ENCODE results near the gene MAN2B1.

MAN2B1 gene

DNA sequence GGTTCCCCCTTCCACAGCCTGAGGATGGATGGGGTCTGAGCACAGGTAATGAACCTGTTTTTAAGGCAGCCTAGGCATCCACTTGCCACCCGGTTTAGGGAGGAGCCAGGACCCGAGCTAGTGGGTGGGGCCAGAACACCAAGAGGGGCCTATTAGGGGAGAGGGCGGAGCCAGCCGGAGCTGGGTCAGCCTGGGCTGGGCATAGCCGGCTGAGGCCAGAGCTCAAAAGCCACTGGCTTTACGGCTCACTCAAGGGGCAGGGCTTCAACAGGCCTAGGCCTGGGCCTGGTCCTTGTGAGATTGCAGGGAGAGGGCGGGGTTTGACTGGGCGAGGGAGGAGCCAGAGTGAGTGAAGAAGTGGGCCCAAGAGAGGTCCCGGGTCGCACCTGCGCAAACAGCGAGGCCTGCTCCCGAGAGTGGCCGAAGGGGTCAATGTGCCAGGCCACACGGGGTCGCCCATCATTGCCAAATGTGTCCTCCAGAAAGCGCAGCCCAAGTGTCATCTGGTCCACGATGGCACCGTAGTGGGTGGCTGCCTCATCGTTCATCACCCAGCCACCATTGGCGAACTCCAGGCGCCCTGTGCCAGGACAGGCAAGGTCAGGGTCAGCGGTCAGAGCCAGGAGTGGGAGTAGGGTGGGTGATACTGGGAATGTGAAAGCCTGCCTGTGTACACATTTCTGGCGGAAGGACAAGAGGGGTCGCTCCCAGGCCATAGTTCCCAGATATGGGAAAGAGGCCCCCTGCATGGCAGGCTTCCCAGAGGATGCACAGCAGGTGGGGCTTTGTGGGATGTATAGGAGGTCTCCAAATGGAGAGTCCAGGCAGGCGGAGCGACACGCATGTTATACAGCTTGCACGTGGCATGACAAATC lies 1.9 kb downstream of the MAN2B1 start:
- Histone ChIP-seq H3K27ac (ENCODE audit: insufficient read depth, low read depth, low read length, poor library complexity, severe bottlenecking) (no peak overlapping the region), H3K36me3 (ENCODE audit: control insufficient read depth, insufficient read depth, low read length) (peaks cover 15% of the 10 kb centered on the region), H3K9me3 (ENCODE audit: control insufficient read depth, low read length) (no peaks in the 10 kb centered on the region), H3K27me3 (ENCODE audit: control insufficient read depth, insufficient read depth, low read length, poor library complexity, severe bottlenecking) (no peaks in the 10 kb centered on the region), H3K4me3 (ENCODE audit: insufficient read depth, low read depth, low read length) (no peak overlapping the region), H3K4me1 (ENCODE audit: control insufficient read depth, insufficient read depth, low read length) (peaks cover 15% of the 10 kb centered on the region)
- 87 to 91% methylated on average over 29 of the region's 29 CpGs for WGBS, 2 experiments

DNA sequence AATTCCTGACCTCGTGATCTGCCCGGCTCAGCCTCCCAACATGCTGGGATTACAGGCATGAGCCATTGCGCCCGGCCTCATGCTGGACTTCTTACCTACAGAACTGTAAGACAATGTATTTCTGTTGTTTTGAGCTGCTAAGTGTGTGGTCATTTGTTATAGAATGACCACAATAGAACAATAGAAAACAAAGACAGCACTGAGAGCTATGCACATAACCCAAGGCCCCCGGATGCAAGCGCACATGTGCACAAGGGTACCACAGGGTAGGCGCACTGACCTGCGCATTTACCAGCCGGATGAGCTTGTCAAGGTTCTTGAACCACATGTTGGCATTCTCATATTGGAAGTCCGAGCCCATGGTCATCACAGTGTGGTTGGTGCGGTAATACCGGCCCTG lies 5.6 kb downstream of the MAN2B1 start:
- no peaks in the 10 kb centered on the region for H3K27me3 ChIP-seq (ENCODE audit: control insufficient read depth, insufficient read depth, low read length, poor library complexity, severe bottlenecking)
- H3K27ac ChIP-seq (ENCODE audit: insufficient read depth, low read depth, low read length, poor library complexity, severe bottlenecking) = no peak overlapping the region
- no peaks in the 10 kb centered on the region for H3K9me3 ChIP-seq (ENCODE audit: control insufficient read depth, low read length)
- no peak overlapping the region for H3K4me3 ChIP-seq (ENCODE audit: insufficient read depth, low read depth, low read length)
- H3K36me3 ChIP-seq (ENCODE audit: control insufficient read depth, insufficient read depth, low read length) = peaks cover 19% of the 10 kb centered on the region
- H3K4me1 ChIP-seq (ENCODE audit: control insufficient read depth, insufficient read depth, low read length) = peaks cover 4% of the 10 kb centered on the region
- 94 to 96% methylated on average over 12 of the region's 12 CpGs for WGBS, 2 experiments

DNA sequence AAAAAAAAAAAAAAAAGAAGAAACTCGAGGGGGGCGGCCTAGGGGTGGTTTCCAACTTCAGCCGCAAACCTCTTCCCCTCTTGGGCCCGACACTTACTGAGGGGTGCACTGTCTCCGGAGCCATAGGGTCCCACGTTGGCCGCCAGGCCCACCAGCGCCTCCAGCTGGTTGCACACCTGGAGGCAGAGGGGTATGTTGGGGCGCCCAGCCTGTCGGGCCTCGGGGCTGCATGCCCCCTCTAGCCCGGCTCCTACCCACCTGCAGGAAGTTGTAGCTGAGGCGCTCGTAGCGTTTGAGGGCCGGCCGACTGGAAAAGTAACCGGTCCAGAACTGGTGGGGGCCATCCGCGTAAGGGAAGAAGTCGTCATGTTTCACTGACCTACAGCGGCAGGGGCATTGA lies 8.6 kb downstream of the MAN2B1 start:
- Histone ChIP-seq H3K9me3 (ENCODE audit: control insufficient read depth, low read length) (no peaks in the 10 kb centered on the region), H3K4me3 (ENCODE audit: insufficient read depth, low read depth, low read length) (no peak overlapping the region), H3K27ac (ENCODE audit: insufficient read depth, low read depth, low read length, poor library complexity, severe bottlenecking) (no peak overlapping the region), H3K27me3 (ENCODE audit: control insufficient read depth, insufficient read depth, low read length, poor library complexity, severe bottlenecking) (no peaks in the 10 kb centered on the region), H3K4me1 (ENCODE audit: control insufficient read depth, insufficient read depth, low read length) (no peaks in the 10 kb centered on the region), H3K36me3 (ENCODE audit: control insufficient read depth, insufficient read depth, low read length) (peaks cover 18% of the 10 kb centered on the region)
- WGBS, 2 experiments = 95 to 97% methylated on average over 22 of the region's 22 CpGs

DNA sequence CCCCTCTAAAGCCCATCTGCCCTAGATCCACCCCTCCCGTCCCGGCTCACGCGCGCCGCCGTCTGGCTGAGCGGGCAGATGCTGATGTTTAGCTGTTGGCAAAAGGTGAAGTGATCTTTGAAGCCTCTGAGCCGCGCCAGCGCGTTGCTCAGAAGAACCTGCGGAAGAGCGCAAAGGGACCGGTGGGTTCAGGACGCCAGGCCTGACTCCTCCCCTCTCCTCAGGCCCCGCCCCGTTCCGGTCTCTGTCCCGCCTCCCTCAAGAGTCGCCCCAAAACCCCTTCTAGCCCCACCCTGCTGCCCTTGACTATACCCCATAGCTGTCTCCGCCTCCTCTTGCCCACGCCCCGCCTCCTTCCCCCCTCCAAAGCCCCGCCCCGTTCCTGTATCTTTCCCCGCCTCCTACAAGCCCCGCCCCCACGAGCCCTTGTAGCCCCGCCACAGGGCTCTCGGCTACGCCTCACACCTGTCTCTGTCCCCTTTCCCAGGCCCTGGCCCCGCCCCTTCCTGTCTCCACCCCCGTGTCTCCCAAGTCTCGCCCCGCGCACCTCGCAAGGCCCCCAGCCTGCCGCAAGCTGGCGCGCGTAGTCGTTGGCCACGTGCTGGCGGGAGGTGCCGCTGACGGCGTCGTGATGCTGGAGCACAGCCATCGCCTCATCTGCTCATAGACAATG lies 9.5 kb downstream of the MAN2B1 start:
- peaks cover 18% of the 10 kb centered on the region for H3K36me3 ChIP-seq (ENCODE audit: control insufficient read depth, insufficient read depth, low read length)
- H3K9me3 ChIP-seq (ENCODE audit: control insufficient read depth, low read length) = no peaks in the 10 kb centered on the region
- H3K27me3 ChIP-seq (ENCODE audit: control insufficient read depth, insufficient read depth, low read length, poor library complexity, severe bottlenecking) = no peaks in the 10 kb centered on the region
- no peak overlapping the region for H3K27ac ChIP-seq (ENCODE audit: insufficient read depth, low read depth, low read length, poor library complexity, severe bottlenecking)
- no peak overlapping the region for H3K4me3 ChIP-seq (ENCODE audit: insufficient read depth, low read depth, low read length)
- WGBS, 2 experiments = 92 to 94% methylated on average over 49 to 50 of the region's 50 CpGs
- no peaks in the 10 kb centered on the region for H3K4me1 ChIP-seq (ENCODE audit: control insufficient read depth, insufficient read depth, low read length)

DNA sequence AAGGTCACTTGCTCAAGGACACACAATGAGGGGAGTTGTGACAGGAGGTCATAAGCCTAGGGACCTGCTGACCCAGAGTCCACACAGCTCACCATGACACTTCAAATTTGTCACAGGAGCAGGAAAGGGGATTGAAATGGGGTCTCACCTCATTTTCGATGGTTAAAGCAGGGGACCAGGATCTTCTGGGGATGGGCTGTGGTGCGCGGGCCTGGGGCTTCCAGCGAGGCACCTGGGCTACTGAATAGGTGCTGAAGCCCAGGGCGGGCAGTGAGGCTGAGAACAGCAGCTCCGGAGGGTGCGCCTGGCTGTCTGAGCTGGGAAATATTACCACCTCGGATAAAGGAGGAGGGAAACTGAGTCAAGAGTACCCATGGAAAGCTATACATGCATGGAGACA lies 11.0 kb downstream of the MAN2B1 start:
- H3K27me3 ChIP-seq (ENCODE audit: control insufficient read depth, insufficient read depth, low read length, poor library complexity, severe bottlenecking) = no peaks in the 10 kb centered on the region
- 97% methylated on average over 8 of the region's 8 CpGs for WGBS, 2 experiments
- no peak overlapping the region for H3K4me3 ChIP-seq (ENCODE audit: insufficient read depth, low read depth, low read length)
- no peak overlapping the region for H3K27ac ChIP-seq (ENCODE audit: insufficient read depth, low read depth, low read length, poor library complexity, severe bottlenecking)
- no peaks in the 10 kb centered on the region for H3K4me1 ChIP-seq (ENCODE audit: control insufficient read depth, insufficient read depth, low read length)
- H3K9me3 ChIP-seq (ENCODE audit: control insufficient read depth, low read length) = no peaks in the 10 kb centered on the region
- H3K36me3 ChIP-seq (ENCODE audit: control insufficient read depth, insufficient read depth, low read length) = peaks cover 10% of the 10 kb centered on the region

DNA sequence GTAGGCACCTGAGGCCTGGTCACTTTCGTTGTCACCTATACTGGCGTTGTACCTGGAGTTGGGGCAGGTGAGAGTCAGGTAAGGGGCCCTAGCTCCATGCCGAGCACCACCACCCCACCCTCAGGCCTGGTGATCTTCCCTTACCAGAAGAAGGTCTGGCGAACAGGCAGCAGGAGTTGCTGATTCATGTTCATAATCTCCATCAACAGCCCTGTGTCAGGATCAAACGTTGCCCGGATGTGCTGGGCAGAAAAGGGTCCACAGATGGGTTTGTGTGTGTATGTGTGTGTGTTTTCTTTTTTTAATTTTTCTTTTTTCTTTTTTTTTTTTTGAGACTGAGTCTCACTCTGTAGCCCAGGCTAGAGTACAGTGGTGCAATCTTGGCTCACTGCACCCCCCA lies 14.3 kb downstream of the MAN2B1 start:
- H3K4me3 ChIP-seq (ENCODE audit: insufficient read depth, low read depth, low read length) = no peak overlapping the region
- H3K36me3 ChIP-seq (ENCODE audit: control insufficient read depth, insufficient read depth, low read length) = peaks cover 10% of the 10 kb centered on the region
- H3K27me3 ChIP-seq (ENCODE audit: control insufficient read depth, insufficient read depth, low read length, poor library complexity, severe bottlenecking) = no peaks in the 10 kb centered on the region
- 93 to 100% methylated on average over 4 to 6 of the region's 6 CpGs for WGBS, 2 experiments
- no peaks in the 10 kb centered on the region for H3K9me3 ChIP-seq (ENCODE audit: control insufficient read depth, low read length)
- H3K27ac ChIP-seq (ENCODE audit: insufficient read depth, low read depth, low read length, poor library complexity, severe bottlenecking) = no peak overlapping the region
- no peaks in the 10 kb centered on the region for H3K4me1 ChIP-seq (ENCODE audit: control insufficient read depth, insufficient read depth, low read length)

DNA sequence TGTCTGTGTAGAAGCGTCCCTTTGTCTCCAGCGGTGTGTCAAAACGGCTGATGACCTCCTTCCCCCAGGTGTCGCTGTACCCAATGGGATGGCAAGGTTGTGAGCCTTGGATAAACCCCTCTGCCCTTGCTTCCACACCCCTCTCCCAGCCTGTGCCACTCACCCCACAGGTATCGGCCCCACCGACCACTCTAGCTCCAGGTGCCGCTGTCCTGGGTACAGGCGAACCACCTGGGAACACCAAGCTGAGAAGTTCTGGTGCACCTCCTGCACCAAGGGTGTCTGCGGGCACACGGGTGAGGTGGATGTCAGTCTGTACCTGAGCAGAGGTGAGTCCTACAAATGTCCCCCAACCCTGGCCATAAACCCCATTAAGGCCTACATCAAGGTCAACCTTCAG lies 16.6 kb downstream of the MAN2B1 start:
- Histone ChIP-seq H3K9me3 (ENCODE audit: control insufficient read depth, low read length) (no peaks in the 10 kb centered on the region), H3K36me3 (ENCODE audit: control insufficient read depth, insufficient read depth, low read length) (no peaks in the 10 kb centered on the region), H3K4me3 (ENCODE audit: insufficient read depth, low read depth, low read length) (no peak overlapping the region), H3K4me1 (ENCODE audit: control insufficient read depth, insufficient read depth, low read length) (no peaks in the 10 kb centered on the region), H3K27me3 (ENCODE audit: control insufficient read depth, insufficient read depth, low read length, poor library complexity, severe bottlenecking) (no peaks in the 10 kb centered on the region), H3K27ac (ENCODE audit: insufficient read depth, low read depth, low read length, poor library complexity, severe bottlenecking) (no peak overlapping the region)
- WGBS, 2 experiments = 95 to 97% methylated on average over 10 of the region's 10 CpGs

DNA sequence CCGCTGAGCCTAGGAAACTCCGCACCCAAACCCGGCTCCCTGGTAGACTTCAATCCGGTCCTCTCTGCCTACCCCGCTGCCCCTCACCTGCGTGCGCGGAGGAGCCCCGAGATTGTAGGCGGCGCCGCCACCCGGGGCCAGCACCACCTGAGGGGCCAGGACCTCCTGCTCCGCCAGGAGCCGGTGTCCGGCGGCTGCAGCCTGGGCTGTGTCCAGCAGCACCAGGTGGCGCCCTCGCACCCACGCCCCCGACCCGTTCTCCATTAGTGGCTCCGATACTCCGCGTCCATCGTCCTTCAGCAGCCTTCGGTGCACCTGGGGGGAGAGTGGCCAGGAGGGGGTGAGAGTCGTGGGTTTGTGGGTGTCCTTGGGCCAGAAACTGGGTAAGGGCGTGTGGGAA lies 18.5 kb downstream of the MAN2B1 start:
- no peak overlapping the region for H3K4me3 ChIP-seq (ENCODE audit: insufficient read depth, low read depth, low read length)
- WGBS, 2 experiments = 83 to 84% methylated on average over 29 of the region's 29 CpGs
- no peaks in the 10 kb centered on the region for H3K36me3 ChIP-seq (ENCODE audit: control insufficient read depth, insufficient read depth, low read length)

DNA sequence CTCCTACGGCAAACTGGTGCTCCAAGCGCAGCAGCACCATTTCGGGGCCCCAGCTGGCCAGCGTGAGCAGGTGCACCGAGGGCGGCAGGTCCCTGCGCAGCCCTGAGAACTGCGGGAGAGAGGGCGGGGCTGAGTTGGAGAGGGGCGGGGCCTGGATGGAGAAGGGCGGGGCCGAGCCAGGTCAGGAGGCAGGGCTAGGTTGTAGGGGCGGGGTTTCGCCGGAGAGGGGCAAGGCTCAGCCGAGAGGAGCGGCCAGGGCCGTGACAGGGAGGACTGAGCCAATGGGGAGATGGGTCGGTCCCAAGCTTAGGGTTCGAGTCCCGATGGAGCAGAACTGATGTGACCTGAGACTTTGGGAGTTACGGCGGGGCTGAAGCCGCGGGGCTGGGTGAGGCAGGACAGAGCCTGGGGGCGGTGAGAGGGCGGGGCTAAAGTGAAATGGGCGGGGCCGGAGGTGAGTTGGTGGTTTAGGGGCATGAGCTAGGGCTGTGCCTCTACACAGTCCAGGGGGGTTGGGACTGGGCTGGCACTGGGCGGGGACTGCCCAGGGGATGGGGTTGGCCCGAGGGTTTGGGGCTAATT lies 19.0 kb downstream of the MAN2B1 start:
- Histone ChIP-seq H3K9me3 (ENCODE audit: control insufficient read depth, low read length) (no peaks in the 10 kb centered on the region), H3K27ac (ENCODE audit: insufficient read depth, low read depth, low read length, poor library complexity, severe bottlenecking) (no peak overlapping the region), H3K27me3 (ENCODE audit: control insufficient read depth, insufficient read depth, low read length, poor library complexity, severe bottlenecking) (no peaks in the 10 kb centered on the region), H3K36me3 (ENCODE audit: control insufficient read depth, insufficient read depth, low read length) (no peaks in the 10 kb centered on the region), H3K4me1 (ENCODE audit: control insufficient read depth, insufficient read depth, low read length) (no peaks in the 10 kb centered on the region), H3K4me3 (ENCODE audit: insufficient read depth, low read depth, low read length) (no peak overlapping the region)
- WGBS, 2 experiments = 78 to 83% methylated on average over 31 of the region's 31 CpGs

More for the DNA sequence above, 18.5 kb downstream of the MAN2B1 start:
- no peaks in the 10 kb centered on the region for H3K9me3 ChIP-seq (ENCODE audit: control insufficient read depth, low read length)
- H3K4me1 ChIP-seq (ENCODE audit: control insufficient read depth, insufficient read depth, low read length) = no peaks in the 10 kb centered on the region
- H3K27ac ChIP-seq (ENCODE audit: insufficient read depth, low read depth, low read length, poor library complexity, severe bottlenecking) = no peak overlapping the region
- H3K27me3 ChIP-seq (ENCODE audit: control insufficient read depth, insufficient read depth, low read length, poor library complexity, severe bottlenecking) = no peaks in the 10 kb centered on the region

DNA sequence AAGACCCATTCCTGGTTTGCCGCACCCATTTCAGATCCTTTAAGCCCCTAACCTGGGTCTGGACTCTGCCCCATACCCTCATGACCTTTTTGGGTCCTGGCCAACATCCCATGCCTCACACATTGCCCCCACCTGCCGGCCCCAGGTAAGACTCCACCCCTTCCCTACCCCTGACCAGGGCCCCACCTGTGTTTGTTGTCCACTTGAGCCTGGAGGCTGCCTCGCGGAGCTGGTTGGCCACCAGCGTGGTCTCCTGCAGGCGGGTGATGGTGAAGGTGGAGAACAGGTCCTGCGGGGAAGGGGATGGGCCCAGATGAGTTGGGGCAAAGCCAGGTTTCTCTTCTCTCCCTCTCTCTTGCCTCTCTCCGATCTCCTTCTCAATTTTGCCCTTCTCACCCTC lies 19.5 kb downstream of the MAN2B1 start:
- Histone ChIP-seq H3K4me3 (ENCODE audit: insufficient read depth, low read depth, low read length) (no peak overlapping the region), H3K9me3 (ENCODE audit: control insufficient read depth, low read length) (no peaks in the 10 kb centered on the region), H3K4me1 (ENCODE audit: control insufficient read depth, insufficient read depth, low read length) (no peaks in the 10 kb centered on the region), H3K36me3 (ENCODE audit: control insufficient read depth, insufficient read depth, low read length) (no peaks in the 10 kb centered on the region), H3K27ac (ENCODE audit: insufficient read depth, low read depth, low read length, poor library complexity, severe bottlenecking) (no peak overlapping the region), H3K27me3 (ENCODE audit: control insufficient read depth, insufficient read depth, low read length, poor library complexity, severe bottlenecking) (no peaks in the 10 kb centered on the region)
- WGBS, 2 experiments = 89 to 96% methylated on average over 8 of the region's 8 CpGs

Measured in ectodermal cell (in vitro differentiated cells).